ENCODE measurements around the gene PPP3CA.

Gene PPP3CA

GRCh38 chr4:100985576-100985975 lies 361.8 kb downstream of the PPP3CA start:
- DNase-seq (ENCODE audit: low read depth), result no peak
- TF ChIP-seq MYC (IDR thresholded peaks at IDR 0.05; ENCODE audit: low read depth, low read length) (no peak), MAX (IDR thresholded peaks at IDR 0.05; ENCODE audit: low read depth, low read length) (no peak), CTCF (IDR thresholded peaks at IDR 0.05; ENCODE audit: low read depth, low read length) (no peak), POLR2A (IDR thresholded peaks at IDR 0.05; ENCODE audit: extremely low read depth, insufficient read length) (no peak)
- no peak overlapping the region for H3K4me3 ChIP-seq (ENCODE audit: low read depth, low read length)

GRCh38 chr4:100984901-100985300 lies 362.4 kb downstream of the PPP3CA start:
- DNase-seq (ENCODE audit: low read depth), result no peak
- no peak overlapping the region for H3K4me3 ChIP-seq (ENCODE audit: low read depth, low read length)
- TF ChIP-seq MYC (IDR thresholded peaks at IDR 0.05; ENCODE audit: low read depth, low read length) (no peak), MAX (IDR thresholded peaks at IDR 0.05; ENCODE audit: low read depth, low read length) (no peak), POLR2A (IDR thresholded peaks at IDR 0.05; ENCODE audit: extremely low read depth, insufficient read length) (no peak), CTCF (IDR thresholded peaks at IDR 0.05; ENCODE audit: low read depth, low read length) (no peak)

- peak; percentile 20 for DNase-seq (ENCODE audit: low read depth)
- no peak for TF ChIP-seq CTCF (IDR thresholded peaks at IDR 0.05; ENCODE audit: low read depth, low read length)
- TF ChIP-seq MYC (IDR thresholded peaks at IDR 0.05; ENCODE audit: low read depth, low read length), result no peak
- no peak for TF ChIP-seq MAX (IDR thresholded peaks at IDR 0.05; ENCODE audit: low read depth, low read length)
- no peak overlapping the region for H3K4me3 ChIP-seq (ENCODE audit: low read depth, low read length)
Measured at GRCh38 chr4:100983426-100983825, 363.9 kb downstream of the PPP3CA start.

GRCh38 chr4:100982345-100982744 lies 365.0 kb downstream of the PPP3CA start:
- peak; percentile 27 for DNase-seq (ENCODE audit: low read depth)
- H3K4me3 ChIP-seq (ENCODE audit: low read depth, low read length), result no peak overlapping the region
- TF ChIP-seq CTCF (IDR thresholded peaks at IDR 0.05; ENCODE audit: low read depth, low read length) (no peak), POLR2A (IDR thresholded peaks at IDR 0.05; ENCODE audit: extremely low read depth, insufficient read length) (no peak), MAX (IDR thresholded peaks at IDR 0.05; ENCODE audit: low read depth, low read length) (no peak), MYC (IDR thresholded peaks at IDR 0.05; ENCODE audit: low read depth, low read length) (no peak)

- peak; percentile 90 for DNase-seq (ENCODE audit: low read depth)
- no peak overlapping the region for H3K4me3 ChIP-seq (ENCODE audit: low read depth, low read length)
- TF ChIP-seq CTCF (IDR thresholded peaks at IDR 0.05; ENCODE audit: low read depth, low read length), result no peak
- peak; percentile 65; the same call in 1 of the 2 replicates for TF ChIP-seq MYC (IDR thresholded peaks at IDR 0.05; ENCODE audit: low read depth, low read length)
- TF ChIP-seq MAX (IDR thresholded peaks at IDR 0.05; ENCODE audit: low read depth, low read length), result 0 out of 2 replicates have a peak, but pooled peaks have one; percentile 37
Measured at GRCh38 chr4:100981447-100982204, 365.7 kb downstream of the PPP3CA start.

Data from NB4 (cell line).